Gastrocnemius medialis (tissue), 4 donors: Measurements from ENCODE around the gene CCDC63. TPM values are rescaled to one million over a fixed set of nuclear protein-coding genes. Genes with fewer than 3 reads are reported as not detected.

Experiments used
- ATAC-seq, 2 donors: fragments of 150-250 bp; one replicate each; pipeline ENCODE4 v1.9.1; 2016
- DNase-seq, 2 donors: peaks; one replicate each; pipeline ENCODE4 v3.0.0-alpha.2; 2019
- H3K27ac ChIP-seq, 4 donors: fragments of 200-600 bp; sonication (generic); 1 replicate in 1 of 4; 2 replicates in 3 of 4; pipeline ENCODE4 v1.5.1; 2016 to 2018; ENCODE audit warnings: mild to moderate bottlenecking in 2 of 4, moderate library complexity in 1 of 4
- H3K27me3 ChIP-seq, 3 donors: fragments of 200-600 bp; sonication (generic) in 2 of 3; 1 replicate in 1 of 3; 2 replicates in 2 of 3; pipeline versions ENCODE4 v1.5.1 to v1.6.0; 2016 to 2019; ENCODE audit warnings: mild to moderate bottlenecking in 1 of 3, moderate library complexity in 1 of 3
- H3K36me3 ChIP-seq, 2 donors: fragments of 200-600 bp; sonication (generic) in 1 of 2; one replicate each; pipeline ENCODE4 v1.5.1; 2017 to 2018
- H3K4me1 ChIP-seq, 2 donors: fragments of 200-600 bp; sonication (generic) in 1 of 2; one replicate each; pipeline ENCODE4 v1.5.1; 2016 to 2017; ENCODE audit warnings: mild to moderate bottlenecking in 2 of 2
- H3K4me3 ChIP-seq, 4 donors: fragments of 200-600 bp; sonication (generic) in 3 of 4; 1 replicate in 1 of 4; 2 replicates in 3 of 4; pipeline ENCODE4 v1.5.1; 2016 to 2019; ENCODE audit warnings: mild to moderate bottlenecking in 2 of 4
- H3K9me3 ChIP-seq, 3 donors: fragments of 200-600 bp; sonication (generic) in 2 of 3; 1 replicate in 1 of 3; 2 replicates in 2 of 3; pipeline ENCODE4 v1.5.1; 2016 to 2019
- CTCF ChIP-seq, 5 experiments: fragments of 450-650 bp in 3 of 5; fragments of 200-600 bp in 2 of 5; sonication (generic) in 2 of 5; IDR thresholded peaks in 4 of 5; conservative IDR thresholded peaks in 1 of 5; 1 replicate in 4 of 5; 2 replicates in 1 of 5; pipeline ENCODE4 v1.5.1; 2016 to 2019; ENCODE audit warnings: antibody characterized with exemption in 5 of 5, mild to moderate bottlenecking in 3 of 5, moderate library complexity in 3 of 5
- POLR2A ChIP-seq, 2 donors: fragments of 450-650 bp; IDR thresholded peaks; one replicate each; pipeline ENCODE4 v1.6.1; 2017; ENCODE audit warnings: antibody characterized with exemption in 2 of 2, mild to moderate bottlenecking in 2 of 2, moderate library complexity in 2 of 2
- in situ Hi-C, 4 donors: fragments of 200-750 bp; cut with MboI; loops; one replicate each; pipeline versions ENCODE4 v1.15.0 to v1.8.0; 2017; ENCODE audit warnings: low sequenced_read_pairs in 4 of 4
- intact Hi-C: fragments of 100-400 bp; cut with DNase I; formaldehyde crosslinking; loops from one replicate; pipeline ENCODE4 v1.15.1; 2023; ENCODE audit warnings: low total_unique reads
- total RNA-seq, 4 donors: library from RNA; depleted of rRNA; stranded (reverse); fragments of >200 nt; gene quantifications; one replicate each; pipeline versions ENCODE4 v1.1.0 to v1.2.3, GENCODE V29; 2016

CCDC63 gene
- total RNA-seq, 4 donors from 2014 or later = not detected

DNA sequence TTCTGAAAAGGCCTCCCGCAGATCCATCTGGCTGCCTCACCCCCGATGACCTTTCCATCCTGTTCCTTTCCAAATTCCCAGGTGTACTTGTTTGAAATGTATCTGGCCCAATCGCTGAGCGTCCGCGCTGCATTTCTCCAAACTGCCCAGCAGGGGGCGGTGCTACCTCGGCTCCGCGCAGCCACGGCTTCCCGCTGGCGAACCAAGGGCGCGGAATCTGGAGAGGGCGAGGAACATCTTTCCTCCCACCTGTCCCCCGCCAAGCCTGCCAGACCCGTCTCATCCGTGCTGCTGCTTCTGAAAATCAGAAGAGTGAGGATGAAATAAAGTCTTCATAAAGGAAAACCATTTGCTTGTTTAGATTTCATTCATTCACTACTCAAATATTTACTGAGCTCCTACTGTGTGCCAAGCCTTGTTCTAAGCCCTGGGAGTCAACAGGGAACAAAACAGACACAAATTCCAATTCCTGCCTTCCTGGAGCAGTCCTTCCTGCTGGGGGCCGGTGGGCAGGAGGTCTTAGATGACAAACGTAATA, 90.4 kb downstream of the CCDC63 start:
- Histone ChIP-seq H3K4me3 (peak overlapping the region in 3 of 4 donors; percentile 17 to 33 (median 18)), H3K9me3 (no peaks in the 10 kb centered on the region), H3K27ac (peak overlapping the region in 3 of 4 donors; percentile 49 to 82 (median 78)), H3K4me1 (peaks cover 7 to 20% of the 10 kb centered on the region in 2 donors), H3K36me3 (no peaks in the 10 kb centered on the region), H3K27me3 (no peaks in the 10 kb centered on the region)
- TF ChIP-seq CTCF (IDR thresholded peaks at IDR 0.05 in 4 of 5, conservative IDR thresholded peaks at IDR 0.05 in 1 of 5) (peak; percentile 75 to 92 (median 85)), POLR2A (IDR thresholded peaks at IDR 0.05) (no peak)
- in situ Hi-C loops (loop anchor here in 3 of 4 donors (10.0 to 25.0 kb wide), 2 partner anchors 375 to 378 kb away; no protein-coding TSS in a partner anchor), intact Hi-C loops (loop anchor here (1.0 to 5.0 kb wide), 3 partner anchors 42 to 375 kb away; no protein-coding TSS in a partner anchor)
- DNase-seq (peak in 1 of 2 donors; percentile 45), ATAC-seq (peak; percentile 41 to 48)

DNA sequence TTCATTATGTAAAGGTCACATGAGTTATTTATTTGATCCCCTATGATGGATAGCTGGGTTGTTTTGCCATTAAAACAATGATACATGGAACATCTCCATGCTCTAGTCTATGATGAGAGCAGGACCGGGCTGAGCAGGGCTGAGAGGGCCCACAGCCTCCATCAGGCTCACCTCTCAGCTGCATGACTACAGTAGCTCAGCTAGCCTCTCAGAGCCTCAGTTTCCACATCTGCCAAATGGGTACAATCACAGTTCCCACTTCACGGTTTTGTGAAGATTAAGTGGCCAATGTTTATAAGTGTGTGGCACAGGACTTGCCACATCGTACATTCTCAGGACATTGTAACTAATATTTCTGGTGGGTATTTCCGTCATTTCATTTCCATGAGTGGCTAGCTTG, 93.5 kb downstream of the CCDC63 start:
- Histone ChIP-seq H3K9me3 (no peaks in the 10 kb centered on the region), H3K4me1 (peaks cover 0 to 9% of the 10 kb centered on the region in 2 donors), H3K27me3 (no peaks in the 10 kb centered on the region), H3K36me3 (no peaks in the 10 kb centered on the region), H3K4me3 (no peak overlapping the region), H3K27ac (no peak overlapping the region)
- DNase-seq (no peak), ATAC-seq (no peak)
- in situ Hi-C loops (loop anchor here in 1 of 4 donors (25.0 kb wide), 1 partner anchor 372 kb away; no protein-coding TSS in a partner anchor), intact Hi-C loops (no loop called here)
- TF ChIP-seq CTCF (IDR thresholded peaks at IDR 0.05 in 4 of 5, conservative IDR thresholded peaks at IDR 0.05 in 1 of 5) (no peak), POLR2A (IDR thresholded peaks at IDR 0.05) (no peak)

GRCh38 chr12:110940933-110941332, 94.1 kb downstream of the CCDC63 start:
- Histone ChIP-seq H3K4me3 (no peak overlapping the region), H3K9me3 (no peaks in the 10 kb centered on the region), H3K27ac (peak overlapping the region in 1 of 4 donors; percentile 36), H3K27me3 (no peaks in the 10 kb centered on the region), H3K36me3 (no peaks in the 10 kb centered on the region), H3K4me1 (peaks cover 0 to 9% of the 10 kb centered on the region in 2 donors)
- ATAC-seq (no peak), DNase-seq (no peak)
- in situ Hi-C loops (loop anchor here in 1 of 4 donors (25.0 kb wide), 1 partner anchor 371 kb away; no protein-coding TSS in a partner anchor), intact Hi-C loops (no loop called here)
- no peak for TF ChIP-seq CTCF (IDR thresholded peaks at IDR 0.05 in 4 of 5, conservative IDR thresholded peaks at IDR 0.05 in 1 of 5)
- no peak for TF ChIP-seq POLR2A (IDR thresholded peaks at IDR 0.05)

- peaks cover 0 to 8% of the 10 kb centered on the region in 2 donors for H3K4me1 ChIP-seq
- no peak overlapping the region for H3K4me3 ChIP-seq
- ATAC-seq = no peak
- in situ Hi-C loops (loop anchor here in 1 of 4 donors (25.0 kb wide), 1 partner anchor 371 kb away; no protein-coding TSS in a partner anchor), intact Hi-C loops (no loop called here)
- DNase-seq = no peak
- TF ChIP-seq CTCF (IDR thresholded peaks at IDR 0.05 in 4 of 5, conservative IDR thresholded peaks at IDR 0.05 in 1 of 5) (no peak), POLR2A (IDR thresholded peaks at IDR 0.05) (no peak)
- H3K36me3 ChIP-seq = no peaks in the 10 kb centered on the region
- H3K9me3 ChIP-seq = no peaks in the 10 kb centered on the region
- no peak overlapping the region for H3K27ac ChIP-seq
- H3K27me3 ChIP-seq = no peaks in the 10 kb centered on the region
These were observed 94.6 kb downstream of the CCDC63 start for GRCh38 chr12:110941391-110941790.
